Calu3 (cell line): Measurements from ENCODE around the gene ZNF616. TPM values are rescaled to one million over a fixed set of nuclear protein-coding genes. Genes with fewer than 3 reads are reported as not detected.
A peak's percentile ranks its signal among the peaks of the same experiment; 100 is the strongest.

ENCODE experiments used
- BruUV-seq: library from RNA; stranded (reverse); fragments of 400-500 nt; replicated peaks from 2 replicates; lab custom pipeline; 2021; lab: Mats Ljungman, UMichigan
- CTCF ChIA-PET: fragments of 300-600 bp; sonication (Branson Sonifier 250); formaldehyde crosslinking; loops from one replicate; lab custom pipeline; 2022; ENCODE audit warnings: antibody characterized with exemption; lab: Charles Lee
- DNase-seq: peaks from one replicate; pipeline ENCODE4 v3.0.0; 2022
- H3K27ac Mint-ChIP-seq: one replicate; pipeline ENCODE4 v1.8.0; 2022; ENCODE audit warnings: mixed read lengths; ENCODE audit not compliant: unreplicated experiment
- H3K27me3 Mint-ChIP-seq: one replicate; pipeline ENCODE4 v1.8.0; 2022; ENCODE audit warnings: mixed read lengths; ENCODE audit not compliant: unreplicated experiment
- H3K36me3 Mint-ChIP-seq: one replicate; pipeline ENCODE4 v1.8.0; 2022; ENCODE audit warnings: mild to moderate bottlenecking, moderate library complexity, mixed read lengths; ENCODE audit not compliant: insufficient read depth, unreplicated experiment
- H3K4me1 Mint-ChIP-seq: one replicate; pipeline ENCODE4 v1.8.0; 2022; ENCODE audit warnings: mild to moderate bottlenecking, low read depth, mixed read lengths; ENCODE audit not compliant: unreplicated experiment
- H3K4me3 Mint-ChIP-seq: one replicate; pipeline ENCODE4 v1.8.0; 2022; ENCODE audit warnings: mild to moderate bottlenecking, low read depth, moderate library complexity, mixed read lengths; ENCODE audit not compliant: unreplicated experiment
- H3K9me3 Mint-ChIP-seq: one replicate; pipeline ENCODE4 v1.8.0; 2022; ENCODE audit warnings: low read depth, mixed read lengths; ENCODE audit not compliant: unreplicated experiment
- intact Hi-C: fragments of 100-400 bp; cut with micrococcal nuclease; formaldehyde crosslinking; loops from one replicate; pipeline ENCODE4 v1.10.0; 2022; ENCODE audit not compliant: unreplicated experiment
- total RNA-seq: library from RNA; stranded (reverse); gene quantifications from 2 replicates; pipeline ENCODE4 v1.2.3, GENCODE V29; 2022
- TF ChIP-seq, protein P1 (sequence below): fragments of 200-600 bp; IDR thresholded peaks from one replicate; pipeline ENCODE4 v1.8.0; 2022; ENCODE audit warnings: antibody characterized with exemption; ENCODE audit not compliant: unreplicated experiment

Gene ZNF616
- total RNA-seq, 1 experiment from 2014 or later: 8.9 TPM

DNA sequence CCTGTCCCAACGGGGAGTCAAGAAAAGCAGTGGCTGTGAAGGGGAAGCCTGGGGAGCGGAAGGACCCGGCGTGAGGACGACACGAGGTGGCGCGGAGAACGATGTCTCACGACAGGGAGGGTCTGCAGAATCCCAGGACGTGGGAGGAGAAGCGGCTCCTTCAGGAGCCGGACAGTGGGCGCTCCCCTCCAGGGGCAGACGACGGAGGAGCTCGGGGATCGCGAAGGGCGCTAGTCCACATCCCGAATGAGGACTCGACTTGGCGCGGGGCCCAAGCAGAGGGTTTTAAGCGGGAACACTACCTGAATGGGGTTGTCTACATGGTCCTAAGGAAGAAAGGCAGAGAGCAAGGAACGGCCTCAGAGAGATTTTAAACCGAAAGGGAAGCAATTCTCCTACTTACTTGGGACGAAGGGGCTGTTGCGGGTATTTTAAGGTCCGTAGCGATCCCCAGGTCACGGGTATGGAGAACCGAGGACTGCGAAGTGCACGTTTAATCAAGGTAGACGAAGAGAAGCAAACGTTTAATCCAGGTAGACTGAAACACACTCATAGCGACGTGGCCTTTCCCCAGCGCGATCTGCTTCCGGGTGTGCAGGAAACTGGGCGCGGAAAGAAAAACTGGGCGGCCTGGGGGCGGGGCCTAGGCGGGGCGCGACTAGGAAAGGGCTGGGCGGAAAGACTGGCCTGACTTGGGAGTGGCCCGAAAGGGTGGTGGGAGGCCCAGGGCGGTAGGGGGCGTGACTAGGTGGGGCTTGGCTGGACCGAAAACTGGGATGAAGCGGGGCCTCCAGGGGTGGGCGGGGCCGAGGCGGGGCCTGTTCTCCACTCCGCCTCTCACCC is 44.3 kb downstream of the ZNF616 start, which contains the start of gene ZNF841:
ZNF841 (minus strand) TSS at position 594 of the 843 bp plus-strand sequence. CDS start 10,964 bp downstream, outside the sequence.
- Mint-ChIP-seq H3K36me3 (peaks cover 45% of the 10 kb centered on the region), H3K9me3 (peaks cover 12% of the 10 kb centered on the region)
- intact Hi-C loops: loop anchor here (2.0 kb wide), 1 partner anchor 47 kb away; the partner anchor contains the start of gene ZNF432

DNA sequence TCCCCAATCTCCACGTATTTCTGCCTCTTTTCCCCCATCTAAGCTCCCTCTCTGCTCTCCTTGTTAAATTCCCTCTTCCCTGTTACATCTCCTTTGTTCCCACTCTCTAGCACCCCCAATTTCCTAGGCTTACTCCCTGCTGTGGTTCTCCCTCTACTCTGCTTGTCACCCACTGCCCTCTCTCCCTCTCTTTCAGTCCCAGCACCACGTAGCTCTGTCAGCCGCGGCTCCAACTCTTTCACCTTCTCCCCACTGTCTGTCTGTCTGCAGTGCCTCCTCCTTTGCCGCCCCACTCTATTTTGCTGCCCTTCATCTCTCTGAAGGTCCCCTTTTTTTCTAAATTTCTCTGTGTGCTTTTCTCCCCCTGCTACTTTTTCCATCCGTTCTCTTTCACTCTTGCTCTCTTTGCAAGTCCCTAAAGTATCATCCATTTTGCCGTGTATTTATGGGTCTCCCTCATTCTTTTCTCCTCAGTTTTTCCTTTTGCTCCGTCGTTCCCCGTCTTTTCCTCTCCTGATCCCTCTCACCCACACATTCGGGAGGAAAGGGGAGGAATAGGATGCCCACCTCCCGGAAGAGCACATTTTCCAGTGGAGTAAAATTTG is 45.1 kb downstream of the ZNF616 start:
- Mint-ChIP-seq H3K27ac (peak overlapping the region; percentile 88), H3K4me3 (peak overlapping the region; percentile 91), H3K9me3 (peaks cover 11% of the 10 kb centered on the region), H3K36me3 (peaks cover 52% of the 10 kb centered on the region), H3K4me1 (peaks cover 13% of the 10 kb centered on the region), H3K27me3 (no peaks in the 10 kb centered on the region)
- BruUV-seq: no TSS peak
- TF ChIP-seq, protein P1, sequence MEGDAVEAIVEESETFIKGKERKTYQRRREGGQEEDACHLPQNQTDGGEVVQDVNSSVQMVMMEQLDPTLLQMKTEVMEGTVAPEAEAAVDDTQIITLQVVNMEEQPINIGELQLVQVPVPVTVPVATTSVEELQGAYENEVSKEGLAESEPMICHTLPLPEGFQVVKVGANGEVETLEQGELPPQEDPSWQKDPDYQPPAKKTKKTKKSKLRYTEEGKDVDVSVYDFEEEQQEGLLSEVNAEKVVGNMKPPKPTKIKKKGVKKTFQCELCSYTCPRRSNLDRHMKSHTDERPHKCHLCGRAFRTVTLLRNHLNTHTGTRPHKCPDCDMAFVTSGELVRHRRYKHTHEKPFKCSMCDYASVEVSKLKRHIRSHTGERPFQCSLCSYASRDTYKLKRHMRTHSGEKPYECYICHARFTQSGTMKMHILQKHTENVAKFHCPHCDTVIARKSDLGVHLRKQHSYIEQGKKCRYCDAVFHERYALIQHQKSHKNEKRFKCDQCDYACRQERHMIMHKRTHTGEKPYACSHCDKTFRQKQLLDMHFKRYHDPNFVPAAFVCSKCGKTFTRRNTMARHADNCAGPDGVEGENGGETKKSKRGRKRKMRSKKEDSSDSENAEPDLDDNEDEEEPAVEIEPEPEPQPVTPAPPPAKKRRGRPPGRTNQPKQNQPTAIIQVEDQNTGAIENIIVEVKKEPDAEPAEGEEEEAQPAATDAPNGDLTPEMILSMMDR: no peak
- CTCF ChIA-PET: interaction anchor here (1.1 kb wide), 1 partner anchor 577 kb away, joined by 4 read pairs; no protein-coding TSS in a partner anchor
- DNase-seq: no peak
- intact Hi-C loops: loop anchor here (2.0 kb wide), 1 partner anchor 46 kb away; the partner anchor contains the start of gene ZNF432

More for the DNA sequence above, 44.3 kb downstream of the ZNF616 start, which contains the start of gene ZNF841:
- peak within 1 kb of the TSS; percentile 91 for H3K4me3 Mint-ChIP-seq
- CTCF ChIA-PET: no interaction called here
- H3K4me1 Mint-ChIP-seq: peaks cover 13% of the 10 kb centered on the region
- TSS peak; percentile 84 for BruUV-seq
- peak; percentile 99 for DNase-seq
- no peaks in the 10 kb centered on the region for H3K27me3 Mint-ChIP-seq
- peak within 1 kb of the TSS; percentile 88 for H3K27ac Mint-ChIP-seq
- TF ChIP-seq, protein P1: no peak

DNA sequence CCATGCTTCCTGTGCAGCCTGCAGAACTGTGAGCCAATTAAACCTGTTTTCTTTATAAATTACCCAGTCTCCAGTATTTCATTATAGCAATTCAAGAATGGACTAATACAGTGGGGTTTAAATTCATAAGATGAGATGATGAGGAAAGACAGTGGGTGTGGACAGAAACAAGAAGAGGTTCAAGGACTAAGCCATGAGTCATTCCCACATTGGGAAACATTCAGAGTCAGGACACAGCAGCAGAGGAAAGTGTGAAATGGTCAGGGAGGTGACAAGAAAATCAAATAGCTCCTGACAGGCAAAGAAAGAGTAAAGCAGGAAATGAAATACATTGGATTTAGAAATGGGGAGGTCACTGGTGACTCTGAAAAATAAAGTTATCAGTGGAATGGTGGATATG is 53.3 kb downstream of the ZNF616 start:
- peaks cover 23% of the 10 kb centered on the region for H3K9me3 Mint-ChIP-seq

DNA sequence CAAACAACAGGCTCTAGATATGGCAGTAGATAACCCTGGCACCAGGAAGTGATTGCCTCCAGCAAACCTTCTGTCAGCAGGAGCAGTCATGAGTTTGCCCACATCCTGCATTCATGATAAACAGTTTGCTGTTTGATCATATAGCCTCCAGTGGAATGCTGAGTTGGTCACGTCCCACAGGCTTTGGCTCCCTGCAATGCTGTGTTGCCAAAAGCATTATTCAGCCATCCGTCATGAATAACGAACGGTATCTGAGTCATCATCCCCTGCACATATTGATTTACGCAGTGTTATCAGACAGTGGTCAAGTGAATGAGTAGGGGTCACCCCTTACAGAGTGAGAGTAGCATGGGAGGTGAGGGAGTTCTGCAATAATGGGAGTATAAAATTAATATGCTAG is 69.2 kb downstream of the ZNF616 start:
- H3K27ac Mint-ChIP-seq: no peak overlapping the region
- intact Hi-C loops: no loop called here
- H3K36me3 Mint-ChIP-seq: peaks cover 65% of the 10 kb centered on the region
- no peaks in the 10 kb centered on the region for H3K27me3 Mint-ChIP-seq
- DNase-seq: no peak
- no peaks in the 10 kb centered on the region for H3K4me1 Mint-ChIP-seq
- H3K9me3 Mint-ChIP-seq: peaks cover 34% of the 10 kb centered on the region
- CTCF ChIA-PET: no interaction called here
- no peak overlapping the region for H3K4me3 Mint-ChIP-seq
- BruUV-seq: no TSS peak
- TF ChIP-seq, protein P1: no peak

More for the DNA sequence above, 53.3 kb downstream of the ZNF616 start:
- Mint-ChIP-seq H3K27me3 (no peaks in the 10 kb centered on the region), H3K27ac (no peak overlapping the region), H3K4me3 (no peak overlapping the region), H3K4me1 (no peaks in the 10 kb centered on the region), H3K36me3 (peaks cover 74% of the 10 kb centered on the region)
- TF ChIP-seq, protein P1: no peak
- CTCF ChIA-PET: no interaction called here
- no peak for DNase-seq
- no TSS peak for BruUV-seq
- intact Hi-C loops: no loop called here
